HG03439 (cell line): ENCODE results near the gene NHERF2.

Experiments used
- ATAC-seq: cut with Tn5 transposase; IDR thresholded peaks from one replicate; pipeline ENCODE4 v1.9.1; 2021; ENCODE audit warnings: mild to moderate bottlenecking, moderate library complexity; ENCODE audit not compliant: unreplicated experiment

Gene NHERF2

DNA sequence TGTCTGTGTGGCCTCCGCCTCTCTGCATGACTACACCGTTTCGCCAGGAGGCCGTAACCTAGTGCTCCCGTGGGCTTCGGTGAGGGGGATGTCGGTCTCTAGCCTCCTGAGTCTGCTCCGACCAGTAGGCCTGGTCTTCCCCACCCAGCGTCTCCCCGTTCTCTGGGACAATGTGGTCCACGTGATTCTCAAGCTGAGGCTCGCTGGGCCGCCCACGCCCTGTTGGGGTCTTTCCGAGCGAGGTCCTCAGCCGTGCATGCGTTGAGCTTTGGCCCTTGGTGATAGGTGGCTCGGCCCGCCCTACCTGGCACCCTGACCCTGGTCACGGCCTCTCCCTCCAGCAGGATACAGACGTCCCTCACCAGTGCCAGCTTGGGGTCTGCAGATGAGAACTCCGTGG lies 52.0 kb downstream of the NHERF2 start:
- no peak for ATAC-seq

DNA sequence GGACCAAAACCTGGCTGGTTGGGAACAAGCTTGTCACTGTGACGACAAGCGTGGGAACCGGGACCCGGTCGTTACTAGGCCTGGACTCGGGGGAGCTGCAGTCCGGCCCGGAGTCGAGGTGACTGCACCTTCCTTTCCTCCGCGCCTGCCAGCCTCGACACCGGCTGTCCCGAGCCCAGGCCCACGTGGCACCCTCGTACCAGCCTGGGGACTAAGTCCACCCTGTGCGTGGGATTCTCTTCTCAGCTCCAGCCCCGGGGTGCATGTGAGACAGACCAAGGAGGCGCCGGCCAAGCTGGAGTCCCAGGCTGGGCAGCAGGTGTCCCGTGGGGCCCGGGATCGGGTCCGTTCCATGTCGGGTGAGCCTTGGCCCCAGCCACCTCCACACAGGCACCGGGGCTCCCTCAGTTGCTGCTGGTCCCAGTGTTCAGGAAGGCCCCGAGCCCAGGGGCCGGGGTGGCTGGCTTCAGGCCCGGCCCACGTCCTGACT lies 52.7 kb downstream of the NHERF2 start:
- ATAC-seq = no peak

DNA sequence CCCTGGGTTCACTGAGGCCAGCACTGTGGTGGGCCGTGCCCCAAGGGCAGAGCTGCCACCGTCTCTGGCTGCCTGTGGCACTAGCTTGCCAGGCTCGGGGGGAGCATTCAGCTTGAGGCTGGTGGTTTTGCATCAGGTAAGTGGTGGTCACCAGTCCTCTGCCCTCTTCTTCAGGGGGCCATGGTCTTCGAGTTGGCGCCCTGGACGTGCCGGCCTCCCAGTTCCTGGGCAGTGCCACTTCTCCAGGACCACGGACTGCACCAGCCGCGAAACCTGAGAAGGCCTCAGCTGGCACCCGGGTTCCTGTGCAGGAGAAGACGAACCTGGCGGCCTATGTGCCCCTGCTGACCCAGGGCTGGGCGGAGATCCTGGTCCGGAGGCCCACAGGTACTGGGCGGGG lies 53.3 kb downstream of the NHERF2 start:
- ATAC-seq = no peak

DNA sequence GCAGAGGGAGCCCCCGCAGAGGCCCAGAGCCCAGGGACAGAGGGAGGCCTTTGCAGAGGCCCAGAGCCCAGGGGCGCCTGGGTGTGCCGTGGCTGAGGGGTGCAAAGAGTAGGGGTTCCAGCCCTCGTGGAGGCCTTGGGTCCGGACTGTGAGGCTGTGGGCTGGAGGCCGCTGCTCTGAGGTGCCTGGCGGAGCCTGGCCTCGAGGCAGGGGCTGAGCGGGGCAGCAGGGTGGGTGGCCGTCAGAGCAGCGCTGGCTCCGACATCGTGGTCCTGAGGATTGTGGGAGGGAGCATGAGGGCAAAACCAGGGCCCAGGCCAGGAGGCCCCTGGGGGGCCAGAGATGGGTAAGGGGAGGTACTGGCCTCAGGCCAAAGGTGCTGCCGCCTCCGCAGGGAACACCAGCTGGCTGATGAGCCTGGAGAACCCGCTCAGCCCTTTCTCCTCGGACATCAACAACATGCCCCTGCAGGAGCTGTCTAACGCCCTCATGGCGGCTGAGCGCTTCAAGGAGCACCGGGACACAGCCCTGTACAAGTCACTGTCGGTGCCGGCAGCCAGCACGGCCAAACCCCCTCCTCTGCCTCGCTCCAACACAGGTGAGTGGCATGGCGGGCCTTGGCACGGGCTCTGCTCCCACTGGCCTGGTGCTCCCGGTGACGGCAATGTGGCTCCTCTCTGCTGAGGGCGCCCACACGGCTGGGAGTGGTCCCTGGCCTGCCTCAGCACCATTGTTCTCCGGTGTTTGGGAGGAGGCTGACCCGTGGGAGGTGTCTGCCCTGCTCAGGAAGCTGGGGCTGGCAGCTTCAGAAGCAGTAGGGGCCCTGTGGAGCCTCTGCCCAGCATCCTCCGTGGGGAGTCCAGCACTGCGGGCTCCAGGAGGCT lies 54.7 kb downstream of the NHERF2 start:
- ATAC-seq = no peak

DNA sequence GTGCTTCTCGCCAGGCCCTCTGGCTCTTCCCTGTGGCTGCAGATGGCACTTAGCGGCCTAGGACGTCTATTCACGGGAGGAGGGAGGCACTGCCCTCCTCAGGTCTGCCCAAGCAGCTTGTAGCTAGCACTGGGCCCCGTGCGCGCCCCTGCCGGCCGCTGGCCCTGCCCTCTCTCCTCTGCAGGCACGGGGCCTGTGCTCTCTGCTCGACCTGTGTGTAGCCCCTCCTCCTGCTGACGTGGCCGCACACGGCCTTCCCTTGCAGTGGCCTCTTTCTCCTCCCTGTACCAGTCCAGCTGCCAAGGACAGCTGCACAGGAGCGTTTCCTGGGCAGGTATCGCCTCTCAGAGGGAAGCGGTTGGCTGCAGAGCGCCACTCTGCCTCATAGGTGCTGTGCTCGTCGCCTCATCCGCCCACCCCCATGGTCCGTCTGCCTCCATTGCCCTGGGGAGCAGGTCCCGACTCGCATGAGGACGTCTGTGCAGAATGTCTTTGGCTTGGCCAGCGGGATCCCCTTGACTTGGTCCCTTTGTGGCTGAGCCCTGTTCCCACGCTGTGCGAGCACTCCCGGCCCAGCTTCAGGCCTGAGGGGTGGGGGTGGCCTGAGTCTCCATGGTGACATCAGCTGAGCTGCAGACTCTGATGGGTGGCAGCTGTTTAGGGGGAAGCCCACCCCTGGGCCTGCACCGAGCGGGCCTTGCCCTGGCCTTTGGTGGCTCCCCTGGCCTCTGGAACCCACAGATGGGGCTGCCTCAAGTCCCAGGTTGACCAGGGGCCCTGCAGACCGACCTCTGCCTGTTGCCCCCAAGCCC lies 55.7 kb downstream of the NHERF2 start:
- ATAC-seq = no peak

DNA sequence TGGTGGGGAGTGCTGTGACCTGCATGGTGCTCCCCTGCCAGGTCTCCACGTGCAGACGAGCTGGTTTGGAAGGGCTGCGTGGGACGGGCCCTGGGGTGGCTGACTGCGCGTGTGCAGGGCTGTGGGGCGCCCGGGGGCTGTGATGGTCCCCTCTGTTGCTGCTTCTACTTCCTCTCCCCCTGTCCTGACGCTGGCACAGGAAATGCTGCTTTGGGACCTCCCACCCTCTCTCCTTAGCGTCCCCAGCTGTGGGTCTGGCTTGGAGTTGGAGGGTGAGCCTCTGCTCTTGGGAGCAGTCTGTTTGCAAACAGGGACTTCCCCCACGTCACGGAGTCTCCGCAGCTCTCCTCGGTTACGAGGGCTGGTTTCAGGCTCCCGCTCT lies 56.3 kb downstream of the NHERF2 start:
- no peak for ATAC-seq

DNA sequence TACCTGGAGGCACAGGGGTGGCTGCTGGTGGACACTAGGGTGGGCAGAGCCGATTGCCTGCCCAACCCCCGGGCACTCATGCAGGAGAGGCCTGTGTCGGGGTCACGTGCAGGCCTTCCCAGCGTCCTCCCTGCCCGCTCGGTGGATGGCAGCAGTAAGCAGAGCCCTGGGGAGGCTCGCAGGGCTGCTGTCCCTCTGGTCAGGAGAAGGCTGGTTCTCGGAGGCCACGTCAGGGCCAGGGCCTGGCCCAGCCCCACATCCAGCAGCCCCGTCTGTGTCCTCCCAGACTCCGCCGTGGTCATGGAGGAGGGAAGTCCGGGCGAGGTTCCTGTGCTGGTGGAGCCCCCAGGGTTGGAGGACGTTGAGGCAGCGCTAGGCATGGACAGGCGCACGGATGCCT lies 56.7 kb downstream of the NHERF2 start:
- ATAC-seq = no peak

DNA sequence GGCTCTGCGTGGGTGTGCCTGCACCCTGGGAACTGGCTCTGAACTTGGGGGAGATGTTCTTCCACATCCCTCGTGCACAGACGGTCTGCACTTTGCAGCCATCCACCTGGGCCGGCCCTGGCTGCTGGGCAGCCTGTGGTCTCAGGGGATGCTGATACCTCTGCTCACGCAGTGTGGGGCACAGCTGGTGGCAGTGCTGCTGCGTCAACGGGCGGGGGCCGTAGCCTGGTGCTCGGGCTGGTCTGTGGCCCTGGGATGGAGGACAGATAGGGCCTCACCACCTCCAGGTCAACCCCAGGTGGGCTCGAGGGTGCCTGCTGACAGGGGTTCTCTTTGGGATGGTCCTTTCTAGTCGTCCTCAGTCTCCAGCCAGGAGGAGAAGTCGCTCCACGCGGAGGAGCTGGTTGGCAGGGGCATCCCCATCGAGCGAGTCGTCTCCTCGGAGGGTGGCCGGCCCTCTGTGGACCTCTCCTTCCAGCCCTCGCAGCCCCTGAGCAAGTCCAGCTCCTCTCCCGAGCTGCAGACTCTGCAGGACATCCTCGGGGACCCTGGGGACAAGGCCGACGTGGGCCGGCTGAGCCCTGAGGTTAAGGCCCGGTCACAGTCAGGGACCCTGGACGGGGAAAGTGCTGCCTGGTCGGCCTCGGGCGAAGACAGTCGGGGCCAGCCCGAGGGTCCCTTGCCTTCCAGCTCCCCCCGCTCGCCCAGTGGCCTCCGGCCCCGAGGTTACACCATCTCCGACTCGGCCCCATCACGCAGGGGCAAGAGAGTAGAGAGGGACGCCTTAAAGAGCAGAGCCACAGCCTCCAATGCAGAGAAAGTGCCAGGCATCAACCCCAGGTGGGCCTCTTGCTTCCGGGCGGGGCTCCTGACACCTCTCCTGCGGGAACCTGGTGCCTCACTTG lies 57.4 kb downstream of the NHERF2 start:
- ATAC-seq = no peak

DNA sequence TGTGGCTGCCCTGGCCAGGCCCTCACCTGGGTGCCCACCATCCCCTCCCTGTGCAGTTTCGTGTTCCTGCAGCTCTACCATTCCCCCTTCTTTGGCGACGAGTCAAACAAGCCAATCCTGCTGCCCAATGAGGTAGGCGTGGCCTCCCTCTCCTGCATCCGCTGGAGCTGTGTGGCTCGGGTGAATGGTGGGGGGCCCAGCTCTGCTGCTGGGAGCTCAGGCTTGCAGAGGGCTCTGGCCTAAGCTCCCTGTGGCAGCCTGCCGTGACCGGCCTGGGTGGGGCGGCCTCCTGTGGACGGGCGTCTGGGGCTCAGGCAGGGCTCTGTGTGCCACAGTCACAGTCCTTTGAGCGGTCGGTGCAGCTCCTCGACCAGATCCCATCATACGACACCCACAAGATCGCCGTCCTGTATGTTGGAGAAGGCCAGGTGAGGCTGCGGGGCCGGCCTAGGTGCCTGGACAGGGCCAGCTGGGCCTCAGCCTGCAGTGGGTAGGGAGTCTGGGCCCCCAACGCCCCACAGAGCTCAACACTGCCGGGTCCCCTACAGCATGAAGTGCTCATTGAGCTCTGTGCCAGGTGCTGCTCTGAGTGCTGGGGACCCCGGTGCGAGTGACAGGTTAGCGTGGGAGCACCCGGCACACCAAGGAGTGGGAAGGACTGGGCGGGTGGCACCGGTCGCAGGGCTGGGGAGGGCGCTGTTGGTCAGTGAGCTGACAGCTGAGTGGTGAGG lies 58.4 kb downstream of the NHERF2 start:
- no peak for ATAC-seq

DNA sequence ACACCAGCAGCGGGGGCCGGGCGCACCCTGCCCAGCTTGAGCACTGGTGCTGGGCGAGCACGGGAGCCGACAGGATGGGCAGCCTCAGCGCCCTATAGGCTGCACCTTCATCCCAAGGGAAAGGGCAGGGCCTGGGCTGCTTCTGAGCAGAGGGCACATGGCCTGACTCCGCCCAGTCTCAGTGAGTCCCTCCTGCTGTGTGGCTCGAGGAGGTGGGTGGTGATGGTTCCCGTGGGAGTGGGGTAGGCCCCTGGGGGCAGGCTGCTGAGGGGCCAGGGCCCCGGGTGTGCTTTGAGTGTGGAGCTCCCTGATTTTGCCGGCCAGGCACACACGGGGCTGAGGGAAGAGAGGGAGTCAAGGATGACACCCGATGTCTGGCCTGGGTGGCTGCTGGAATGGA lies 59.0 kb downstream of the NHERF2 start:
- no peak for ATAC-seq

DNA sequence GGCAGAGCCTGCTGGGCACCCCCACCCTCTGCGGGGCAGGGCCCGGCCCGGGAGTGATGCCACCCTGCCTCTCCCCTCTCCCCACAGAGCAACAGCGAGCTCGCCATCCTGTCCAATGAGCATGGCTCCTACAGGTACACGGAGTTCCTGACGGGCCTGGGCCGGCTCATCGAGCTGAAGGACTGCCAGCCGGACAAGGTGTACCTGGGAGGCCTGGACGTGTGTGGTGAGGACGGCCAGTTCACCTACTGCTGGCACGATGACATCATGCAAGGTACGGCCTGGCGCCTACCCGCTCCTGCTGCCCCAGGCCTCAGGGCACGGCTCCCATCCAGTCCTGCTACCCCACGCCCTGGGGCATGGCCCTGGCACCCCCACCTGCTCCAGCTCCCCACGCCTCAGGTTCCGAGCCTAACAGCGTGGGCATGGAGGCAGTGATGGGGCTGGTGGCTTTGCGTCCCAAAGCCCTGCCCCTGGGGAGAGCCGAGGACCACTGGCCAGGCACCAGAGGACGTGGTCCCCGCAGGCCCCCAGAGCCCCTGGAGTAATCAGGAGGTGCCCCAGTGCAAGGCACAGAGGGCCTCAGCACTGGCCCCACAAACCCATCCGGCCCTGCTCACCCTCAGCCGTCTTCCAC lies 59.5 kb downstream of the NHERF2 start:
- ATAC-seq = no peak

DNA sequence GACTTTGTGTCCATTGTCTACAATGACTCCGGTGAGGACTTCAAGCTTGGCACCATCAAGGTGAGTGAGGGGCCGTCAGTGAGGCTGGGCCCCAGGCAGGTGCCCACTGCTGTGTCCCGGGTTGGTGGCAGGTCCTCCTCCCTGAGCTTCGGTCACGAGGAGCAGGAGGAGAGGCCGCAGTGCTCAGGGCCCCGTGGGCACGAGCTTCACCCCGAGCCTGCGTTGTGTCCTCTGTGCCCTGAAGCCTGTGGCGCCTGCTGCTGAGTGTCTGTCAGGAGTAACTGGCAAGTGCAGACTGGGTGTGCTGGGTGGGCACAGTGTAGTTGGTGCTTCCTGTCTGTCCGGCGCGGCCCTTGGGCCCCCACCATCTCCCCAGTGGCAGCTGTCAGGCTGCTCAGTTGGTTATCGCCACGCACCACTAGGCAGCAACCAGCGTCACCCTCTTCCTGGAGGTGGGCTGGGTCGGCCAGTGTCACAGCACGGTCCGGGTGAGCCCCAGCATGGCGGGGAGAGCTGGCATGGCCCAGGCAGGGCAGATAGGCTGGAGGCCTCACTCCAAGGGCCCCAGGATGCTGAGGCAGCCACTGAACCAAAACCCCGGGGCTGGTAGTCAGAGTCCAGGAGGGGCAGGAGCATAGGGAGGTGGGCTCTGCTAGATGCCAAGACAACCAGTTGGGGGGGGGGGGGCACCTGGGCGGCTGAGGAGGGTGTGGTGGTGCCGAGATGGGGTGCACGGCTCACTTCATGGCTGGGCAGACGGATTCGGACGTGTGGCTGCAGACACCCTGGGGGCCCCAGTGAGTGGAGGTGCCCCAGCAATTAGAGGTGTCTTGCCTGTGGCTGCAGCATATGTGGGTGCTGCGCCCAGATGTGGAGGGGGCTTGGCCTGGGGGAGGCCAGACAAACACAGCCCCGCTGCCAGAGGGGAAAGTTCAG lies 60.4 kb downstream of the NHERF2 start:
- ATAC-seq = no peak

DNA sequence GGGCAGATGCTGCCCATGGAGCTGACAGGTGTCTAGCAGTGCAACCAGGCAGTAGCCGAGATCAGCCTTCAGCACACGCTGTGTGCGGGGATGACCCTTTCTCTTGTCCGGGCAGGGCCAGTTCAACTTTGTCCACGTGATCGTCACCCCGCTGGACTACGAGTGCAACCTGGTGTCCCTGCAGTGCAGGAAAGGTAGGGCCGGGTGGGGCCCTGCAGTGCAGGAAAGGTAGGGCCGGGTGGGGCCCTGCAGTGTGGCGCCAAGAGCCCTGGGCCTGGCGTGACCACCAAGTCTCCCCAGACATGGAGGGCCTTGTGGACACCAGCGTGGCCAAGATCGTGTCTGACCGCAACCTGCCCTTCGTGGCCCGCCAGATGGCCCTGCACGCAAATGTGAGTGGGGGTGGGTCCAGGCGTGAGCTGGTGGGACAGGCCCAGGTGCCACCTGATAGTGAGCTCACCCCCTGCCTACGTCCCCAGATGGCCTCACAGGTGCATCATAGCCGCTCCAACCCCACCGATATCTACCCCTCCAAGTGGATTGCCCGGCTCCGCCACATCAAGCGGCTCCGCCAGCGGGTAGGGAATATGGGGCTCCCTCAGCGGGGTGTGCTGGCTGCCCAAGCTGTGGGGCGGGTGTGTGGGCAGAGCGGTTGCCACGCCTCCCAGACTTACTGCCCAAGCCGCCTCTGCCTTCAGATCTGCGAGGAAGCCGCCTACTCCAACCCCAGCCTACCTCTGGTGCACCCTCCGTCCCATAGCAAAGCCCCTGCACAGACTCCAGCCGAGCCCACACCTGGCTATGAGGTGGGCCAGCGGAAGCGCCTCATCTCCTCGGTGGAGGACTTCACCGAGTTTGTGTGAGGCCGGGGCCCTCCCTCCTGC lies 61.3 kb downstream of the NHERF2 start:
- ATAC-seq = no peak
